ENCODE measurements around the gene POU2F1. TPM values are rescaled to one million over a fixed set of nuclear protein-coding genes. Genes with fewer than 3 reads are reported as not detected.

The POU2F1 gene
- total and polyA plus RNA-seq, 7 donors: 0.83 to 9.0 (median 6.3) TPM

- intact Hi-C loops (cut with DNase I): no loop called here
Observed at GRCh38 chr1:167433884-167434283, 213.2 kb downstream of the POU2F1 start.

GRCh38 chr1:167434306-167434705 is 213.6 kb downstream of the POU2F1 start:
- peaks cover 5% of the 10 kb centered on the region for H3K4me1 ChIP-seq
- H3K27me3 ChIP-seq (ENCODE audit: insufficient read depth in 3 of 3, low read length in 2 of 3): peaks cover 0 to 4% (median 3%) of the 10 kb centered on the region in 3 donors
- ATAC-seq: no peak
- no peak for TF ChIP-seq CTCF (IDR thresholded peaks at IDR 0.05)
- no peak overlapping the region for H3K4me3 ChIP-seq
- 89 to 96% (median 93%) methylated on average over 6 of the region's 6 CpGs for WGBS, 3 donors
- intact Hi-C loops (cut with DNase I): no loop called here
- no peak for DNase-seq
- H3K9me3 ChIP-seq: no peaks in the 10 kb centered on the region
- no peaks in the 10 kb centered on the region for H3K36me3 ChIP-seq (ENCODE audit: insufficient read depth in 1 of 2, low read depth in 1 of 2)
- H3K27ac ChIP-seq: no peak overlapping the region

More at GRCh38 chr1:167433884-167434283, 213.2 kb downstream of the POU2F1 start:
- H3K4me1 ChIP-seq: peaks cover 1% of the 10 kb centered on the region
- TF ChIP-seq CTCF (IDR thresholded peaks at IDR 0.05): no peak
- ATAC-seq (no peak), DNase-seq (no peak)
- H3K27me3 ChIP-seq (ENCODE audit: insufficient read depth in 3 of 3, low read length in 2 of 3): peaks cover 0 to 3% (median under 1%) of the 10 kb centered on the region in 3 donors
- WGBS, 3 donors: 96 to 99% (median 98%) methylated on average over 6 of the region's 6 CpGs
- H3K36me3 ChIP-seq (ENCODE audit: insufficient read depth in 1 of 2, low read depth in 1 of 2): no peaks in the 10 kb centered on the region
- H3K27ac ChIP-seq: no peak overlapping the region
- H3K4me3 ChIP-seq: no peak overlapping the region
- no peaks in the 10 kb centered on the region for H3K9me3 ChIP-seq

GRCh38 chr1:167435484-167435883 is 214.8 kb downstream of the POU2F1 start:
- WGBS, 3 donors: 94 to 95% (median 94%) methylated on average over 4 of the region's 4 CpGs
- intact Hi-C loops (cut with DNase I): no loop called here
- TF ChIP-seq CTCF (IDR thresholded peaks at IDR 0.05): no peak
- DNase-seq: no peak
- no peak for ATAC-seq
- peaks cover 0 to 6% (median 3%) of the 10 kb centered on the region in 3 donors for H3K27me3 ChIP-seq (ENCODE audit: insufficient read depth in 3 of 3, low read length in 2 of 3)
- H3K4me3 ChIP-seq: no peak overlapping the region
- H3K9me3 ChIP-seq: no peaks in the 10 kb centered on the region
- H3K36me3 ChIP-seq (ENCODE audit: insufficient read depth in 1 of 2, low read depth in 1 of 2): no peaks in the 10 kb centered on the region
- no peak overlapping the region for H3K27ac ChIP-seq
- H3K4me1 ChIP-seq: peaks cover 6% of the 10 kb centered on the region

GRCh38 chr1:167438171-167439138 is 217.8 kb downstream of the POU2F1 start:
- intact Hi-C loops (cut with DNase I): no loop called here
- peak overlapping the region; percentile 67 for H3K4me3 ChIP-seq
- DNase-seq: no peak
- no peak for TF ChIP-seq CTCF (IDR thresholded peaks at IDR 0.05)
- H3K27ac ChIP-seq: no peak overlapping the region
- 79 to 86% (median 82%) methylated on average over 17 of the region's 17 CpGs for WGBS, 3 donors
- no peak for ATAC-seq
- H3K9me3 ChIP-seq: no peaks in the 10 kb centered on the region
- peaks cover 6% of the 10 kb centered on the region for H3K4me1 ChIP-seq
- peaks cover 0 to 6% (median 3%) of the 10 kb centered on the region in 3 donors for H3K27me3 ChIP-seq (ENCODE audit: insufficient read depth in 3 of 3, low read length in 2 of 3)
- no peaks in the 10 kb centered on the region for H3K36me3 ChIP-seq (ENCODE audit: insufficient read depth in 1 of 2, low read depth in 1 of 2)
